ENCODE results near the gene CCDC63. TPM values are rescaled to one million over a fixed set of nuclear protein-coding genes. Genes with fewer than 3 reads are reported as not detected.

Gene CCDC63
- total and polyA plus RNA-seq, 9 of the 15 experiments (the other 6 are each of a cell fraction or from before 2014, with no cell fraction given), result not detected

DNA sequence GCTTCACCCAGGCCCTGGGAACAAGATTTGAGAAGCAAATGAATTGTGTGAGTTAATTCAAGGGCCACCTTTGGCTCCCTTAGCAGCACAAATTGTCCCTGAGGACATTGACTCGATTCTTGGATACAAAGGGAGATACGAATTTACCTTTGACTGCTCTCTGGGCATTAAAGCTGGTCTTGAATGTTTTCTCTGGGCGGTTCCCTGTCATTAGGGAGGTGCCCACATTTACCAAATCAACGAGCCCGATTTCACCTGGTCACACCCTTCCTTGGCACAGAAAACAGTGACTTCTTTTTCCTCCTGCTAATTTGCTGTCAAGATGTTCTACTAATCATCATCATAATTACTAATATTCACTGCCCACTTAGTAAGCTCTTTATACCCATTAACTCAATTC is 27.1 kb upstream of the CCDC63 start:
- H4K20me1 ChIP-seq (replicated peaks; ENCODE audit: control insufficient read depth, insufficient read depth, low read length), result no peaks in the 10 kb centered on the region
- ChIA-PET POLR2A (no interaction called here), CTCF (ENCODE audit: low intra/inter-chr PET ratio) (no interaction called here)
- H3K27ac ChIP-seq (ENCODE audit: extremely low read depth, low read depth, low read length), result no peak overlapping the region
- H3K4me3 ChIP-seq, result no peak overlapping the region
- H2AFZ ChIP-seq (ENCODE audit: low read depth, low read length), result no peak overlapping the region
- no peak overlapping the region for H3K9ac ChIP-seq (ENCODE audit: insufficient read depth in 1 of 2, low read depth in 2 of 2, low read length in 2 of 2)
- DNase-seq (ENCODE audit: extremely low read depth in 1 of 4, low spot score in 3 of 4) (no peak), ATAC-seq (no peak), FAIRE-seq (no peak)
- BruUV-seq (replicated peaks), result no TSS peak
- in situ Hi-C loops (cut with MboI), result loop anchor here (10.0 kb wide), 1 partner anchor 205 kb away; the partner anchor contains the start of gene TCTN1
- no peaks in the 10 kb centered on the region for H3K9me3 ChIP-seq (replicated peaks; ENCODE audit: control insufficient read depth, insufficient read depth, low read depth, low read length)
- no peaks in the 10 kb centered on the region for H3K36me3 ChIP-seq (ENCODE audit: control insufficient read depth, insufficient read depth, low read length)
- H3K4me1 ChIP-seq (replicated peaks in 1 of 2; ENCODE audit: control insufficient read depth in 2 of 2, insufficient read depth in 2 of 2, low read length in 2 of 2), result no peaks in the 10 kb centered on the region
- WGBS (ENCODE audit: insufficient coverage, low coverage, missing lambda C conversion rate), result 14% methylated on average over 5 of the region's 5 CpGs
- peaks cover 3 to 32% of the 10 kb centered on the region in 2 experiments; a peak in 3 of 5 replicates for H3K27me3 ChIP-seq (ENCODE audit: control insufficient read depth in 2 of 2, insufficient read depth in 2 of 2, low read length in 2 of 2)
- intact Hi-C loops (cut with micrococcal nuclease), result no loop called here
- H3K4me2 ChIP-seq (ENCODE audit: insufficient read depth, low read length), result no peak overlapping the region
- TF ChIP-seq ZNF639 (CRISPR knock-in tag; conservative IDR thresholded peaks at IDR 0.05 in 1 of 2, IDR thresholded peaks at IDR 0.05 in 1 of 2) (no peak), GATAD2A (IDR thresholded peaks at IDR 0.05) (no peak), NONO (IDR thresholded peaks at IDR 0.05; ENCODE audit: low read depth in 2 of 2, low read length in 1 of 2) (no peak), SIRT6 (IDR thresholded peaks at IDR 0.05; ENCODE audit: low read depth, low read length) (no peak), COPS2 (conservative IDR thresholded peaks at IDR 0.05) (no peak), CHD2 (IDR thresholded peaks at IDR 0.05; ENCODE audit: low read depth, low read length) (no peak), FOXK1 (CRISPR knock-in tag; IDR thresholded peaks at IDR 0.05; ENCODE audit: borderline replicate concordance) (no peak), PHF8 (IDR thresholded peaks at IDR 0.05; ENCODE audit: borderline replicate concordance, low read length) (no peak), OTX1 (CRISPR knock-in tag; IDR thresholded peaks at IDR 0.05) (no peak), LARP7 (IDR thresholded peaks at IDR 0.05) (no peak), CSDE1 (IDR thresholded peaks at IDR 0.05) (no peak), RAD51 (IDR thresholded peaks at IDR 0.05; ENCODE audit: borderline replicate concordance, low read depth) (no peak), EHMT2 (IDR thresholded peaks at IDR 0.05) (no peak)
- TF ChIP-seq, protein P1, sequence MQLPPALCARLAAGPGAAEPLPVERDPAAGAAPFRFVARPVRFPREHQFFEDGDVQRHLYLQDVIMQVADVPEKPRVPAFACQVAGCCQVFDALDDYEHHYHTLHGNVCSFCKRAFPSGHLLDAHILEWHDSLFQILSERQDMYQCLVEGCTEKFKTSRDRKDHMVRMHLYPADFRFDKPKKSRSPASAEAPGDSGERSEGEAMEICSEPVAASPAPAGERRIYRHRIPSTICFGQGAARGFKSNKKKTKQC (CRISPR knock-in tag; IDR thresholded peaks at IDR 0.05), result no peak
- TF ChIP-seq, protein P2, sequence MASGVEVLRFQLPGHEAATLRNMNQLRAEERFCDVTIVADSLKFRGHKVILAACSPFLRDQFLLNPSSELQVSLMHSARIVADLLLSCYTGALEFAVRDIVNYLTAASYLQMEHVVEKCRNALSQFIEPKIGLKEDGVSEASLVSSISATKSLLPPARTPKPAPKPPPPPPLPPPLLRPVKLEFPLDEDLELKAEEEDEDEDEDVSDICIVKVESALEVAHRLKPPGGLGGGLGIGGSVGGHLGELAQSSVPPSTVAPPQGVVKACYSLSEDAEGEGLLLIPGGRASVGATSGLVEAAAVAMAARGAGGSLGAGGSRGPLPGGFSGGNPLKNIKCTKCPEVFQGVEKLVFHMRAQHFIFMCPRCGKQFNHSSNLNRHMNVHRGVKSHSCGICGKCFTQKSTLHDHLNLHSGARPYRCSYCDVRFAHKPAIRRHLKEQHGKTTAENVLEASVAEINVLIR (CRISPR knock-in tag; IDR thresholded peaks at IDR 0.05), result no peak
- TF ChIP-seq, protein P3, sequence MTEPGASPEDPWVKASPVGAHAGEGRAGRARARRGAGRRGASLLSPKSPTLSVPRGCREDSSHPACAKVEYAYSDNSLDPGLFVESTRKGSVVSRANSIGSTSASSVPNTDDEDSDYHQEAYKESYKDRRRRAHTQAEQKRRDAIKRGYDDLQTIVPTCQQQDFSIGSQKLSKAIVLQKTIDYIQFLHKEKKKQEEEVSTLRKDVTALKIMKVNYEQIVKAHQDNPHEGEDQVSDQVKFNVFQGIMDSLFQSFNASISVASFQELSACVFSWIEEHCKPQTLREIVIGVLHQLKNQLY (CRISPR knock-in tag; conservative IDR thresholded peaks at IDR 0.05), result no peak
- TF ChIP-seq, protein P4, sequence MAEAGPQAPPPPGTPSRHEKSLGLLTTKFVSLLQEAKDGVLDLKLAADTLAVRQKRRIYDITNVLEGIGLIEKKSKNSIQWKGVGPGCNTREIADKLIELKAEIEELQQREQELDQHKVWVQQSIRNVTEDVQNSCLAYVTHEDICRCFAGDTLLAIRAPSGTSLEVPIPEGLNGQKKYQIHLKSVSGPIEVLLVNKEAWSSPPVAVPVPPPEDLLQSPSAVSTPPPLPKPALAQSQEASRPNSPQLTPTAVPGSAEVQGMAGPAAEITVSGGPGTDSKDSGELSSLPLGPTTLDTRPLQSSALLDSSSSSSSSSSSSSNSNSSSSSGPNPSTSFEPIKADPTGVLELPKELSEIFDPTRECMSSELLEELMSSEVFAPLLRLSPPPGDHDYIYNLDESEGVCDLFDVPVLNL (CRISPR knock-in tag; IDR thresholded peaks at IDR 0.05; ENCODE audit: low read depth), result no peak
- TF ChIP-seq, protein P5, sequence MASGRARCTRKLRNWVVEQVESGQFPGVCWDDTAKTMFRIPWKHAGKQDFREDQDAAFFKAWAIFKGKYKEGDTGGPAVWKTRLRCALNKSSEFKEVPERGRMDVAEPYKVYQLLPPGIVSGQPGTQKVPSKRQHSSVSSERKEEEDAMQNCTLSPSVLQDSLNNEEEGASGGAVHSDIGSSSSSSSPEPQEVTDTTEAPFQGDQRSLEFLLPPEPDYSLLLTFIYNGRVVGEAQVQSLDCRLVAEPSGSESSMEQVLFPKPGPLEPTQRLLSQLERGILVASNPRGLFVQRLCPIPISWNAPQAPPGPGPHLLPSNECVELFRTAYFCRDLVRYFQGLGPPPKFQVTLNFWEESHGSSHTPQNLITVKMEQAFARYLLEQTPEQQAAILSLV (tag; IDR thresholded peaks at IDR 0.05), result no peak
- no peaks in the 10 kb centered on the region for H3K9me1 ChIP-seq (ENCODE audit: control insufficient read depth, insufficient read depth, low read length)
- H3K79me2 ChIP-seq (ENCODE audit: control insufficient read depth, insufficient read depth, low read length), result no peaks in the 10 kb centered on the region

Data from K562 (cell line).